GM12878 (cell line): ENCODE results near the gene NDUFA11. TPM values are rescaled to one million over a fixed set of nuclear protein-coding genes. Genes with fewer than 3 reads are reported as not detected.

ENCODE experiments used
- ATAC-seq: fragments of 200-7000 bp; cut with Tn5 transposase; 3 replicates; pipeline ENCODE4 v1.9.1; 2020; ENCODE audit warnings: mild to moderate bottlenecking, moderate library complexity
- BruUV-seq: library from RNA; stranded (reverse); fragments of 400-500 nt; replicated peaks from 2 replicates; lab custom pipeline; 2021; lab: Mats Ljungman, UMichigan
- CTCF ChIA-PET: fragments of 300-600 bp; sonication (Branson Sonifier 250); formaldehyde crosslinking; extraction: SDS; loops from one replicate; lab custom pipeline; 2021; ENCODE audit warnings: inconsistent platforms; lab: Yijun Ruan, JAX
- POLR2A ChIA-PET: fragments of 350-600 bp; formaldehyde crosslinking; extraction: SDS; loops from one replicate; lab custom pipeline; 2021; ENCODE audit warnings: inconsistent platforms; lab: Charles Lee
- RAD21 ChIA-PET: fragments of 300-600 bp; sonication (Branson Sonifier 250); formaldehyde crosslinking; loops from one replicate; lab custom pipeline; 2023; ENCODE audit warnings: antibody characterized with exemption; ENCODE audit not compliant: unreplicated experiment; lab: Charles Lee
- SMC1A ChIA-PET: fragments of 300-600 bp; sonication (Branson Sonifier 250); formaldehyde crosslinking; loops from one replicate; lab custom pipeline; 2023; ENCODE audit not compliant: unreplicated experiment, uncharacterized antibody; lab: Charles Lee
- DNase-seq: peaks from one replicate; pipeline ENCODE4 v3.0.0-alpha.2; 2011; ENCODE audit warnings: low read depth, low spot score
- FAIRE-seq: peaks from 3 replicates; lab custom pipeline; 2011; peaks lifted over from hg19 to GRCh38; lab: Jason Lieb, UNC
- H2AFZ ChIP-seq: 2 replicates; pipeline ENCODE4 v1.6.0; 2011; ENCODE audit warnings: low read depth, low read length, control low read depth; ENCODE audit not compliant: control insufficient read depth
- H3K27ac ChIP-seq: 2 replicates; pipeline ENCODE4 v1.5.1; 2011; ENCODE audit warnings: control low read depth; ENCODE audit not compliant: control insufficient read depth, insufficient read depth
- H3K27me3 ChIP-seq, 2 experiments: replicated peaks in 1 of 2; 2 replicates each; pipeline versions ENCODE4 v1.6.0 to v1.6.1; 2011; ENCODE audit warnings: low read length in 1 of 2; ENCODE audit not compliant: control insufficient read depth in 2 of 2, insufficient read depth in 2 of 2
- H3K36me3 ChIP-seq, 2 experiments: 2 replicates each; pipeline ENCODE4 v1.5.1; 2011; ENCODE audit warnings: low read length in 1 of 2; ENCODE audit not compliant: control insufficient read depth in 2 of 2, insufficient read depth in 2 of 2
- H3K4me1 ChIP-seq: 2 replicates; pipeline ENCODE4 v1.6.1; 2011; ENCODE audit warnings: mild to moderate bottlenecking, low read length, moderate library complexity, mixed read lengths; ENCODE audit not compliant: control insufficient read depth, insufficient read depth
- H3K4me2 ChIP-seq: 2 replicates; pipeline ENCODE4 v1.6.0; 2011; ENCODE audit warnings: control low read depth; ENCODE audit not compliant: control insufficient read depth, insufficient read depth
- H3K4me3 ChIP-seq: fragments of 200-600 bp; sonication (generic); 2 replicates; pipeline ENCODE4 v1.5.1; 2016
- H3K79me2 ChIP-seq: 2 replicates; pipeline ENCODE4 v1.6.0; 2011; ENCODE audit warnings: low read length; ENCODE audit not compliant: control insufficient read depth, insufficient read depth
- H3K9ac ChIP-seq: 2 replicates; pipeline ENCODE4 v1.8.0; 2011; ENCODE audit warnings: low read length, control low read depth, mixed read lengths; ENCODE audit not compliant: control insufficient read depth, insufficient read depth
- H3K9me3 ChIP-seq: replicated peaks from 3 replicates; pipeline ENCODE4 v1.5.1; 2011; ENCODE audit warnings: mild to moderate bottlenecking, low read length; ENCODE audit not compliant: control insufficient read depth, insufficient read depth
- H4K20me1 ChIP-seq: 2 replicates; pipeline ENCODE4 v1.6.0; 2011; ENCODE audit not compliant: control insufficient read depth, insufficient read depth
- CHD2 ChIP-seq: IDR thresholded peaks from 2 replicates; pipeline ENCODE4 v1.6.1; 2011; ENCODE audit warnings: low read depth, low read length, improper control_type of control experiment, borderline replicate concordance
- DPF2 ChIP-seq: fragments of 450-650 bp; IDR thresholded peaks from 2 replicates; pipeline ENCODE4 v1.6.1; 2017; ENCODE audit warnings: mild to moderate bottlenecking
- GABPA ChIP-seq: IDR thresholded peaks from 2 replicates; pipeline ENCODE4 v1.6.1; 2014; ENCODE audit warnings: antibody characterized with exemption, low read depth, mild to moderate bottlenecking, inconsistent platforms
- HSF1 ChIP-seq: fragments of 150-350 bp; IDR thresholded peaks from 2 replicates; pipeline ENCODE4 v1.6.1; 2014; ENCODE audit warnings: mild to moderate bottlenecking, low read depth, low read length
- MLLT1 ChIP-seq: fragments of 450-650 bp; IDR thresholded peaks from 2 replicates; pipeline ENCODE4 v1.6.1; 2016; ENCODE audit warnings: mild to moderate bottlenecking
- MTA3 ChIP-seq: IDR thresholded peaks from 2 replicates; pipeline ENCODE4 v1.6.1; 2012; ENCODE audit warnings: low read length, inconsistent platforms, borderline replicate concordance
- NKRF ChIP-seq: fragments of 450-650 bp; conservative IDR thresholded peaks from 2 replicates; pipeline ENCODE4 v1.6.1; 2017; ENCODE audit warnings: mild to moderate bottlenecking, moderate library complexity
- PAX8 ChIP-seq: fragments of 450-650 bp; IDR thresholded peaks from 2 replicates; pipeline ENCODE4 v1.6.1; 2017; ENCODE audit warnings: mild to moderate bottlenecking, moderate library complexity
- POLR2AphosphoS5 ChIP-seq: IDR thresholded peaks from 2 replicates; pipeline ENCODE4 v1.6.1; 2011; ENCODE audit warnings: mild to moderate bottlenecking, low read length, inconsistent platforms
- RELA ChIP-seq: fragments of 450-650 bp; IDR thresholded peaks from 2 replicates; pipeline ENCODE4 v1.8.0; 2014; ENCODE audit warnings: borderline replicate concordance; ENCODE audit not compliant: partially characterized antibody
- SIN3A ChIP-seq: IDR thresholded peaks from 2 replicates; pipeline ENCODE4 v1.6.1; 2012; ENCODE audit warnings: low read depth, low read length, improper control_type of control experiment
- TCF12 ChIP-seq: IDR thresholded peaks from 2 replicates; pipeline ENCODE4 v1.6.1; 2011; ENCODE audit warnings: low read depth, mild to moderate bottlenecking, low read length
- USF2 ChIP-seq: IDR thresholded peaks from 2 replicates; pipeline ENCODE4 v1.6.1; 2011; ENCODE audit warnings: low read depth, low read length, improper control_type of control experiment, borderline replicate concordance
- YBX1 ChIP-seq: fragments of 450-650 bp; IDR thresholded peaks from 2 replicates; pipeline ENCODE4 v1.6.1; 2016; ENCODE audit warnings: antibody characterized with exemption
- WGBS: methylation state at CpG from one replicate; pipeline ENCODE4 v1.1.6; 2016; ENCODE audit warnings: low lambda C conversion rate; ENCODE audit not compliant: insufficient replicate concordance, insufficient coverage; ENCODE audit errors: missing lambda C conversion rate; 5-methylcytosine and 5-hydroxymethylcytosine counted together
- in situ Hi-C: fragments of 300-500 bp; cut with MboI; formaldehyde crosslinking; loops from 9 replicates; pipeline ENCODE4 v1.14.3; 2018; ENCODE audit warnings: mixed read lengths
- intact Hi-C: fragments of 100-400 bp; cut with micrococcal nuclease; formaldehyde crosslinking; loops from one replicate; pipeline ENCODE4 v1.14.2; 2022; ENCODE audit not compliant: unreplicated experiment
- polyA plus RNA-seq, 11 experiments: library from polyadenylated mRNA; depleted of rRNA in 4 of 11; unstranded in 6 of 11; stranded (reverse) in 5 of 11; fragments of >200 nt; fragmentation: Nextera tagmentation in 4 of 11; fragmentation: Illumina TruSeq in 1 of 11; extraction: Ambion mirVana in 4 of 11; extraction: Trizol in 1 of 11; gene quantifications; 1 replicate in 1 of 11; 2 replicates in 10 of 11; pipeline versions ENCODE4 v1.2.1 to v1.2.3, GENCODE V29; 2011 to 2016; ENCODE audit warnings: inconsistent platforms in 2 of 11, missing spikeins in 2 of 11, low read depth in 1 of 11
- total RNA-seq, 4 experiments: library from RNA; depleted of rRNA in 3 of 4; stranded (reverse); fragments of >200 nt in 3 of 4; fragmentation: Illumina TruSeq in 1 of 4; extraction: Trizol in 1 of 4; gene quantifications; 2 replicates each; pipeline versions ENCODE4 v1.2.1 to v1.2.3, GENCODE V29; 2013 to 2021

The NDUFA11 gene
- total and polyA plus RNA-seq, 10 of the 15 experiments (the other 5 are each of a cell fraction or from before 2014, with no cell fraction given), result 108 to 600 (median 289) TPM

- ChIA-PET POLR2A (no interaction called here), CTCF (no interaction called here), SMC1A (no interaction called here), RAD21 (no interaction called here)
- Histone ChIP-seq H3K36me3 (no peaks in the 10 kb centered on the region), H3K4me1 (no peaks in the 10 kb centered on the region), H3K4me2 (no peak overlapping the region), H3K27me3 (no peaks in the 10 kb centered on the region), H3K9me3 (no peaks in the 10 kb centered on the region), H2AFZ (no peak overlapping the region), H3K27ac (no peak overlapping the region), H3K9ac (no peak overlapping the region), H4K20me1 (no peaks in the 10 kb centered on the region), H3K4me3 (no peak overlapping the region), H3K79me2 (no peaks in the 10 kb centered on the region)
- WGBS, result 24% methylated on average over 9 of the region's 9 CpGs
- no TSS peak for BruUV-seq
- no peak for ATAC-seq
- in situ Hi-C loops (no loop called here), intact Hi-C loops (no loop called here)
- FAIRE-seq, result no peak
- no peak for DNase-seq
- TF ChIP-seq HSF1 (no peak), PAX8 (no peak)
Observed at GRCh38 chr19:5877882-5878281, 25.7 kb downstream of the NDUFA11 start.

GRCh38 chr19:5877427-5877826 is 26.2 kb downstream of the NDUFA11 start:
- CTCF ChIA-PET, result no interaction called here
- no peaks in the 10 kb centered on the region for H3K9me3 ChIP-seq
- no TSS peak for BruUV-seq
- no peak for DNase-seq
- H4K20me1 ChIP-seq, result no peaks in the 10 kb centered on the region
- no peak overlapping the region for H3K27ac ChIP-seq
- 23% methylated on average over 8 of the region's 8 CpGs for WGBS
- no peaks in the 10 kb centered on the region for H3K36me3 ChIP-seq
- no peak for FAIRE-seq
- no peak overlapping the region for H3K4me2 ChIP-seq
- RAD21 ChIA-PET, result no interaction called here
- H3K79me2 ChIP-seq, result no peaks in the 10 kb centered on the region
- no peak overlapping the region for H2AFZ ChIP-seq
- no peaks in the 10 kb centered on the region for H3K4me1 ChIP-seq
- in situ Hi-C loops, result no loop called here
- ATAC-seq, result no peak
- SMC1A ChIA-PET, result no interaction called here
- intact Hi-C loops, result no loop called here
- H3K27me3 ChIP-seq, result no peaks in the 10 kb centered on the region
- H3K4me3 ChIP-seq, result no peak overlapping the region
- POLR2A ChIA-PET, result no interaction called here
- no peak overlapping the region for H3K9ac ChIP-seq
- TF ChIP-seq POLR2AphosphoS5 (no peak), MLLT1 (no peak), GABPA (no peak), MTA3 (no peak), DPF2 (no peak), RELA (no peak), SIN3A (no peak), YBX1 (no peak), CHD2 (no peak), USF2 (no peak), NKRF (no peak), TCF12 (no peak)
